HG03520 (cell line): Measurements from ENCODE around the gene SVOPL.

Experiments
- ATAC-seq: cut with Tn5 transposase; IDR thresholded peaks from one replicate; pipeline ENCODE4 v1.9.1; 2021; ENCODE audit warnings: mild to moderate bottlenecking, moderate library complexity; ENCODE audit not compliant: unreplicated experiment

SVOPL gene

DNA sequence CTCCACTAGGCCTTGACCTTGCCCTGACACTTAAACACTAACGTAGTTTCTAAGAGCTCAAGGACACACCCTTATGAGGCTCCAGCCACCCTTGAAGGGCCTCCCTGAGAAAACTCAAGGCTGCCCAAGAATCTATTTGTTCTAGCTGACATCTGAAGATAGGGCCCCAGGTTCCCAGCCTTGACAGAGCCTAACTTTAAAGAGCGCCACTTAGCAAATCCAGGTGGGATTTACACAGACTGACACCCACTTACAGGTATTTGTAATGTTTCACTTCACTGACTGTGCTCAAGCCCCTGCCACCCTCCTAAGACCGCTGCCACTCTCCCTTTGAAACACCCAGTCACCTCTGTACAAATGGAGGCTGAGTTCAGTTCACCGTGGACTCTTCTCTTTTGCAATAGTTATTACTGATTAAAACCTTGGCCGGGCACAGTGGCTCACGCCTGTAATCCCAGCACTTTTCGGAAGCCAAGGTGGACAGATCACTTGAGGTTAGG is 90.4 kb downstream of the SVOPL start:
- no peak for ATAC-seq

DNA sequence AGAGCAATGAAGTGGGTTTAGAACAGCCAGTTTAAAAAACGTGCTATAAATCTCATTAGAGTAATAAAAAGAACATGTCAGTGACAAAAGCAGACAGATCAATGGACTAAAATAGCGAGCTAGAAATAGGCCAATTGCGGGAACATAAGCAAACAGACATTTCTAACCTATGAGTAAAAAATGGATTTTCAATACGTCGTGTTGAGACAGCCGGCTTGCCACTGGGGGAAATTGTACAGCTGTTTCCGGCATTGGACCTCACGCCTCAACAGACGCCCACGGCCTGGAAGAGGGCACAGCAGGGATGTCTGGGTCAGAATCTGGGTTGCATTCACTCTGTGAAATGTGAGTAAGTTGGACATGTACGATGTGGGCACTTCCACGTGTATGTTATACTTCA is 92.9 kb downstream of the SVOPL start:
- ATAC-seq: peak; percentile 79

DNA sequence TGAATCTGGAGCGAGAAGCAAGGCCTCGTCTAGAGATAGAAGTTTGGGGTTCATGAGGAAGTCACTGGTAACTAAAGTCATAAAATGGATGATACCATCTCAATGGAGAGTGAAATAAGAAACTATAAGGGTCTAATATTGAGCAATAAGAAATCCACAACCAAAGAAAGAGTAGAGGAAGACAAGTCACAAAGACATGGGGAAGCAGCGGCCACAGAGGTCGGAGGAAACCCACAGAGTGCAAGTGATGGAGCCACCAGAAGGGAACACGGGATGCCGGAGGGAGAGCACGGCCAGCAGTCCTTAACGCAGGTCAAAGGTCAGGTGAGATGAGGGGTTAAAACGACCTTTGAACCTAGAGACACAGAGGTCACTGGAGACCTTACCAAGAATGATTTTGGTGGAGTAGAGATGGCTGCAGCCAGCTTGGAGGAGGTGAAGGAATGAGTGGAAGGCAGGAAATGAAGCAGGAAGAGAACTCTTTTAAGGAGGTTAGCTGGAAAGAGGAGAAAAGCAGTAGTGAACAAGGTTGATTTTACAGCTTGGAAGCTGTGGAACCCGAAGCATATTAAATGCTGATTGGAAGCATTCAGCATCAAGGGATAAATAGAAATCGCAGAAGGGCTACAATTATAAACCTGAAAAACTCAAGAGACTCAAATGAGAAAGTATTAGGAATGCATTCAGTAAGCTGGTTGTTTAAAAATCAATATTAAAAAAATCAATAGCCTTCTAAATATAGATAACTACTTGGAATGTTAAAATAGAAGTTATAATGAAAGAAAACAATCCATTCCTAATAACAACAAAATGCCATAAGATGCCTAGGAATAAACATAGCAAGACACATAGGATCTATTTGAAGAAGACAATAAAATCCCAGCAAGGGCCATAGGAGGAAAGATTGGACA is 93.7 kb downstream of the SVOPL start:
- ATAC-seq: no peak

DNA sequence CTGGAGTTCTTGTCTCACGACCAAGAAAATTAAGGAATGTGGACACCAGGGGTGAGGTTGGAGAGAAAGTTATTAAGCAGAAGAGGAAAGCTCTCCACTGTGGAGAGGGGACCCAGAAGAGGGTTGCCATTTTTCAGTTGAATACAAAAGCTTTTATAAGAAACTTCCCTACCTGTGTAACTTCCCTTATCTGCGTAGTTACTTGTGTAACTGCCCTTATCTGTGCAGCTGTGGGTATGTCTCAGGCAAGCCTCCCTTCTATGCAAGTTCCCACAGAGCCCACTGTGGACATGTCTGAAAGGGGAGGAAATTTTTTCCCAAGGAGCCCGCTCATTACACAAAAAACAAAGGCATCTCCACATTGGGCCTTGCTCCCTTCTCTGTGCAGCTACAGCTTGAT is 94.9 kb downstream of the SVOPL start:
- ATAC-seq: no peak

DNA sequence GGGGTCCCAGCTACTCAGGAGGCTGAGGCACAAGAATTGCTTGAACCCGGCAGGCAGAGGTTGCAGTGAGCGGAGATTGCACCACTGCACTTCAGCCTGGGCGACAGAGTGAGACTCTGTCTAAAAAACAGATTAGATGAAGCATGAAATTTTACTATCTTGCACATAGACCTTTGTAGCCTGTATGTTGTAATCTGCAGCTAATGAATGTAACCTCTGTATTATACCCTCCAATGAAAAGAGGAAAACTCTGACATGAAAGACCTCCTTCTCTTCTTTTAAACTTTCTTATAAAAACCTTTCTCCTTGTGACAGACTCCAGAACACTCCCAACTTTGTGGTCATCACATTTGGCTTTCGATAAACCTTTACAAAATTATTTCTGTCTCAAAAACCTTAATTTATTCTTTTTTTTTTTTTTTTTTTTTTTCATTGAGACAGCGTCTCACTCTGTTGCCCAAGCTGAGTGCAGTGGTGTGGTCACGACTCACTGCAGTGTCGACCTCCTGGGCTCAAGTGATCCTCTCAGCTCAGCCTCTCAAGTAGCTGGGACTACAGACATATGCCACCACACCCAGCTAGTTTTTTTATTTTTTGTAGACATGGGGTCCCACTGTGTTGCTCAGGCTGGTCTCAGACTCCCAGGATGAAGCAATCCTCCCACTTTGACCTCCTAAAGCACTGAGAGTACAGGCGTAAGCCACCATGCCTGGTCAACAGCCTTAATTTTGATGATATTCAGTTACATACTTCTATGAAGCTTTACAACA is 97.4 kb downstream of the SVOPL start:
- ATAC-seq: no peak

DNA sequence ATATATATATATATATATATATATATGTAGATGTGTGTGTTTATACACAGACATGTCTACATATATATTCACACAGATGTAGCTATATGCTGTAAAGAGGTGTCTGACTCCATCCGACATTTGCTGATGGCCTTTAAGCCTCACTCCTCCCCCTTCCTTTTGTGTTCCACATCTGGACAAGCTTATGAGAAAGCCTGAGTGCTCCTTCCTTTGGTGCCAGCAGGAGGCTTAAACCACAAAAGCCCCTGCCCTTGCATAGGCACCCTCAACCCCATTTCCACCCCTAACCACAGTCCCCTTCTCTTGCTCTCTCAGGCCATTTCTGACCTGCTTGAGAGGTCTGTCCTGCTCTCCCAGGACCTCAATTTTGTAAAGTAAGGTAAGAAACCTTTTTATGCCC is 98.7 kb downstream of the SVOPL start:
- ATAC-seq: no peak

DNA sequence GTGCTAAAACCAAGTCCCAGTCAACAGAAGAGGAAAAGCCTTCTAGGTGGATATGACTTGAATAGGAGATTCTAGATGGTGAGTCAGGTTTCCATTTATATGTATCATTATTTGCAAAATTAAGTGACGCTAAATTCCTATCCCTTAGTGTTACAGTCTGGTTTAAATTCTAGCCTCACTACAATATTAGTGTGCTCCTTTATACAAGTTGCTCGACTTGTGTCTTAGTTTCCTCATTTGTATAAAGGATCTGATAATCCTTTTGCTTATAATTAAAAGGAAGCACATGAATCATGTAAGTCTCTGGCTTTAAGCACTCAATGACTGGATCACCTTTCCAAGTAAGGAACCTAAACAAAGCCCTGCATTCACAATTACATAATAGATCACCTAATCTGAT is 105.7 kb downstream of the SVOPL start:
- no peak for ATAC-seq

DNA sequence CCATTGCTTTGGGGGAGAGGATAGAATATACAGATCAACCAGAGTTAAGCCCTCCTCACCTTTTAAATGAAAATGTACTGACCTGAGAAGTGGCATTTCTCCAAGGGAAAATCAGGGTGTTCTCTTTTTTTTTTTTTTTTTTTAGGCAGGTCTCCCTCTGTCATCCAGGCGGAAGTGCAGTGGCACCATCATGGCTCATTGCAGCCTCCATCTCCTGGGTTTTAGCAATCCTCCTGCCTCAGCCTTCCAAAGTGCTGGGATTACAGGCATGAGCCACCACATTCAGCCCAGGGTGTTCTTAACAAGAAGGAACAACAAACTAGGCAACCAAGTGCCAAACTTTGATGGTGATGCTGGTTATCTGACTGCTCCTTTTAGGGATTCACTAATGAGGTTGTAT is 111.0 kb downstream of the SVOPL start:
- no peak for ATAC-seq

DNA sequence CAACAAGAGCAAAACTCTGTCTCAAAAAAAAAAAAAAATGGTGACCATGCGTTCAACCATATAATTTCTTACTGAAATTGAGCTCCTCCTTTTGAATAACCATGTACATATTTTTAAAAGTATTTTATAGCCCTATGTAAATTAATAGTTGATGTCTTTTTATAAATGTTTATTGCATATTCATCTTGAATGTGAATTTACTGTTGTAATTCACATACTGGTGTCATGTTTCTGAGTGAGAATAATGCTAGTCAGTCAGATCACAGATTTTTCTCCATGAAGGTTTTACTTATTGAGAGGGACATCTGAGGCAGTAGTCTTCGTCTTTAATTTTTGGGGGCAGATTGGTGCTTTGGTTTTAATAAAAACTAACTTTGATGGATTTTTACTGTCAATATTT is 112.2 kb downstream of the SVOPL start:
- no peak for ATAC-seq

DNA sequence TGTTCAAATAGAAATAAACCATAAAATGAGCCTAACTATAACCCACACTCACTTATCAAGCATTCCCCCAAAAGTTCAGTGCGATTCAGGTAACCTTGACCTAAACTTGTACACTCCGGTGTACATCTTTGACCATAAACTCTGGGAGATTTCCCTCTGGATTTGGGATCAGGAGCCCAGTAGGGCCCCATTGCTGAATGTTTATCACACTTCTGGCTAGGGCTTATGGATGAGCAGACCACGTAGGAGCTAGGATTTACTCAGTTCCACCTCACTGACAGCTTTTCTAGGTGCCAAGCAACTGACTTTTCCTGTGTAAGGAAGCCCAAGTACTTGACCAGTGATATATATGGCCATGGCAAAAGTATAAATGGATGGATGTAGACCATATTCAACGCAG is 113.7 kb downstream of the SVOPL start:
- no peak for ATAC-seq

DNA sequence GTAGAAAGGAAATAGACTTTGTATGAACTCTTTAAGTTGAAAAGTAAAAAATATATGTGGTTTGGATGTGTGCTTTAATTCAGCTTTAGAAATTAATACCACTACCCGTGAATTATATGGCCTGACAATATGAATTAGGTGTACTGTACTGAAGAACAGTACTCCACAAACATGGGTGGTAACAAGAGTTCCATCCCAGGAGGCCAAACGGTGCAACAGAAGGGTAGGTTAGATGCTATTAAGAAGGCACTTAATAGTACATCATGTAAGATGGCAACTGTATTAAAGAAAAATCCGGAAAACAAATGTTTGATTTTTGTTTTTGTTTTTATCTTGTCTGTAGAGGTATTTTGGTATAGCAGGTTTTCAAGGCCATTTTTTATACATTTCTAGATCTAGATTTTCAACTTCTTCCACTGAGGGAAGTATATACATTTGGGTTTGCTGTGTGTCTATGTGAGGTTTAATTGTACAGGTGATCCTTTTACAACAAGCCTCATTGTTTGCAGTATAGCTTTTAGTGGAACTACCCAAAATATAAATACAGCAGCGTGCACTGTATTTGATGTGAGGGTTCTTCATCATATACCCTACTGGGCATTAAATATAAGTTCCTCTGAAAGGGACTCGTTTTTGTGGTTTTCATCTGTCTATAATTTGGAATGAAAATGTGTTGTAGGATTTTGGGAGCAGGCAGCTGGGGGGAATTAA is 115.7 kb downstream of the SVOPL start:
- ATAC-seq: no peak

DNA sequence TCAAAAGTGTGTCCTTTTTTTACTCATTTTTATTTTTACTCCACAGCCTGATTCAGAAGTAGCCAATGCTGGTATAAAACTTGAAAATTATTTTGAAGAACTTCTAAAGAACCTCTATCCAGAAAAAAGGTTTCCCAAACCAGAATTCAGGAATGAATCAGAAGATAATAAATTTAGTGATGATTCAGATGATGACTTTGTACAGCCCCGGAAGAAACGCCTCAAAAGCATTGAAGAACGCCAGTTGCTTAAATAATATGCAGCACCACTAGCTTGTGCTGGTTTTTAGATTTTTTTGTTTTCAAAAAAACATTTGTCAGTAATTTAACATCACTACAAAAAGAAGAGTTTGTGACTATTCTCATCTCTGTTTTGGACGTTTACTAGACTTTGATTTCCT is 116.5 kb downstream of the SVOPL start:
- no peak for ATAC-seq

DNA sequence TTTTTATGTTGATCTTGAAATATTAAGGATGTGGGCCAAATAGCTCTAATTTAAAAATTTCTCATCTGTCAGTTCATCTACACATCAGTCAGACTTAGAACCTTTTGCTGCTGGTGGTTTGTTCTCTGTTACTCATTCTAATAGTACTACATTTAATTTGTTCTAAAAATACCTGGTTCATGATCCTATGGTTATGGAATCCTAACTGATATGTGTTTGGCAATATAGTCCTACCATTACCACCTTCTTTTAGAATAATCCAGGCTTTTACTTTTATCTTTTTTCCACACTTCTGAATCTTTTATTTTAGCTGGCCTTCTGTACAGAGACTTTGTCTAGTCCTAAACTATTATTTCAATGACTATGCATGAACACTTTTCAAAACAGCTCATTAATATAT is 116.9 kb downstream of the SVOPL start:
- no peak for ATAC-seq

DNA sequence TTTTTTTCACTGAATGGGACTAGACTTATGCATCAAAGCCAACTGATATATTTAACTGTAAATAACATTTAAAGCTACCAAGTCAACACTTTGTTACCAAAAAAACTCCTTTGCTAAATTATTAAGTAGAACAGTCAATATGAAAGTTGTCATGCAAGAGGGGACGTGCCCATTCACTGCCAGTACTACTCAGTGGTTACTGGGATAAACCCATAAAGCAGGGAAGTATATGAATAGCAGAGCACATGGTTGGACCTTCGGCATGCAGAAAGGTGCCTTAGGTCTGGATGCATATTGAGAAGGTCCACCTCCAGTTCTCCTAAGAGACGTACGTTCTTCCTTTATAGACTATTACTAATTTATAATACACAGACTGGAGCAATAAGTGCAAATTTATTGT is 120.1 kb downstream of the SVOPL start:
- no peak for ATAC-seq

DNA sequence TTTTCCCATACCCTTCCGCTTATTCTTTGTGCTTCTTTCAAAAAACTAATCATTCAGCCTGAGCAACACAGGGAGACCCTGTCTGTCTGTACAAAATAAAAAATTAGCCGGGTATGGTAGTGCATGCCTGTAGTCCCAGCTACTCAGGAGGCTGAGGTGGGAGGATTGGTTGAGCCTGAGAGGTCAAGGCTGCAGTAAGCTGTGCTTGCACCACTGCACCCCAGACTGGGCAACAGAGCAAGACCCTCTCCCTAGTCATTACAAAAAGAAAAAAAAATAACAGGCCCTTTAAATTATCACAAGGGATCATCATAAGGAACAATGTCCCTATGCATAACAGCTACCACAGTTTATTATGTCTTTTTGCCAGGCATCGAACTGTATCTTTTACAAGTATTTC is 121.5 kb downstream of the SVOPL start:
- ATAC-seq: no peak

DNA sequence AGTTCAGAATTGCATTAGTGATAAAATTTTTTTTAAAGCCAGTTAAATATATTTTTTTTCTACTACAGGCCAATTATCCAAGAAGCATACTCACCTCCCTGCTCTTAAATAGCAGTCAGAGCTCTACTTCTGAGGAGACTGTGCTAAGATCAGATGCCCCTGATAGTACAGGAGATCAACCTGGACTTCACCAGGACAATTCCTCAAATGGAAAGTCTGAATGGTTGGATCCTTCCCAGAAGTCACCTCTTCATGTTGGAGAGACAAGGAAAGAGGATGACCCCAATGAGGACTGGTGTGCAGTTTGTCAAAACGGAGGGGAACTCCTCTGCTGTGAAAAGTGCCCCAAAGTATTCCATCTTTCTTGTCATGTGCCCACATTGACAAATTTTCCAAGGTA is 122.0 kb downstream of the SVOPL start:
- no peak for ATAC-seq

DNA sequence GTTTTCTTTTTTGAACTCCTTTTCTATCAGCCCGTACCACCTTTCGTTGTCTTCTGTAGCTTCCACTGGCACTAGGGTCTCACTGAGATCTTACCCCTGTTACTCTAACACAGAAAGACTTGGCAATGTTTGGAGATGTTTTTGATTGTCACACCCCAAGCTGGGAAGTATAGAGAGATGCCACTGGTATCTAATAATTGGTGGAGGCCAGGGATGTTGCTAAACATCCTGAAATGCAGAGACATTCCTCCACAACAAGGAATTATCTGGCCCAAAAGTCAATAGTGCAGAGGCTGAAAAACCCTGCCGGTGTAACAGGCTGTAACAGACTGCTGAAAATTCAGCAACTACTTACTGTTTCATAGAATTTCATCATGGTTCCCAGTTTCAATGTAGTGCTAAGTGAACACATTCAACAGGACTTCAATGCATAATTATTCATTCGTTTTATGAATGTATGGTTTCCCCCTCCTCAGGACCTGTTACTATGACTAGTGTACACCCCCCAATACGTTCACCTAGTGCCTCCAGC is 125.2 kb downstream of the SVOPL start:
- ATAC-seq: no peak

DNA sequence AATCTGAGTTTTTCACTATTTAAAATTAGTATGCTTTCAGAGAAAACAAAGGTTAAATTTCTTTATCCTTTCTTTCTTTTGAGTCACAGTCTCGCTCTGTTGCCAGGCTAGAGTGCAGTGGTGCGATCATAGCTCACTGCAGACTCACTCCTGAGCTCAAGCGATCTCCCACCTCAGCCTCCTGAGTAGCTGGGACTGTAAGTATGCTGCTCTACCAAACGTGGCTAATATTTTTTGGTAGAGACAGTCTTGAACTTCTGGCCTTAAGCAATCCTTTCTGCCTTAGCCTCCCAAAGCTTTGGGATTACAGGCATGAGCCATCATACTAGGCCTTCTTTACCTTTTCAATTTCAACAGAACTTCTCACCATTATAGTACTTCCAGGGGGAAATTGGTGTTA is 127.4 kb downstream of the SVOPL start:
- ATAC-seq: no peak

DNA sequence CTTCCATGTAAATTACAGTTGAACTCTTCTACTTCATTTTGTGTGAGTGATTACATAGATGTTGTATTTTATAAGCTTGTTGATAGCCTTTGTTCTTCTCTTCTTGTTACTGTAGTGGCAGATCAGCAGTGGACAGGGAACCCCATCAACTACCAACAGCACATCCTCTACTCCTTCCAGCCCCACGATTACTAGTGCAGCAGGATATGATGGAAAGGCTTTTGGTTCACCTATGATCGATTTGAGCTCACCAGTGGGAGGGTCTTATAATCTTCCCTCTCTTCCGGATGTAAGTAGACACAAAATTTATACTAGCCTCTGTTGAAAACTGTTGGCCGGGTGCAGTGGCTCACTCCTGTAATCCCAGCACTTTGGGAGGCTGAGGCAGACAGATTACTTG is 130.4 kb downstream of the SVOPL start:
- ATAC-seq: no peak

DNA sequence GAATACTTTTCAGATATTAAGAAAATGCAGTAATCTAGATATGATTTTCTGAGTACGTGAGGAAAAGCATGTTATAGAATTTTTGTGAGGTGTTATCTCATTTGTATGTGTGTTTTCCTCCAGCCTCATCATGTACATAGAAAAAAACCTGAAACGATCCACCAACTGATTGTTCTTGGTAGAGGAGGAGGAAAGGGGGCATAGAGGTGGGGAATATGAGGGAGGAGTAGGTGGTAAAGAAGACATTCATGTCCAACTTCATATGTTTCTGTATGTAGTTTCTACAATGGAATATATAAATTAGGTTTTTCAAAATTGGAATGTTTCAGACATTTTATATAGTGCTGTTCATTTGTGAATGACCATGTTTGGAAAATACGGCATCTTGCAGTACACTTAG is 131.7 kb downstream of the SVOPL start:
- ATAC-seq: no peak

DNA sequence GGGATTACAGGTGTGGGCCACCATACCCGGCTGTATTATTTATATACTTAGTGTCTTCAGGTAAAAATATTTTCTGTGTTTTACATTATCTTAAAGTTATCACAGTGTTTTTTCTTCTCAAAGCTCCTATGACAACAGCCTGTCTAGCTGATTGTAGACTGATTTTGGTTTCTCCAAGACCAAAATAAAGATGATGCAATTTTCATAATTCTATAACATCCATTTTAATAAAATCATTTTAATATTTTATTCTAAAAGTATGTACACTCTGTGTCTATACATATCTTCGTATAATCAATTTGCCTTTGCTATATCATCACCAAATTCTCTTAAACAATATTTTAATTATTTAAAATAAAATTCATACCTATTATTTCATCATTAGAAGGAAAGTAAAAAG is 132.5 kb downstream of the SVOPL start:
- no peak for ATAC-seq
